PC-9 (cell line): ENCODE data around the gene PHC3. TPM values are rescaled to one million over a fixed set of nuclear protein-coding genes. Genes with fewer than 3 reads are reported as not detected.

Experiments used
- BruUV-seq: library from RNA; stranded (reverse); fragments of 400-500 nt; replicated peaks from 2 replicates; lab custom pipeline; 2021; lab: Mats Ljungman, UMichigan
- CTCF ChIA-PET: fragments of 300-600 bp; sonication (Branson Sonifier 250); formaldehyde crosslinking; loops from one replicate; lab custom pipeline; 2022; ENCODE audit warnings: antibody characterized with exemption; lab: Charles Lee
- POLR2A ChIA-PET: fragments of 300-600 bp; sonication (Branson Sonifier 250); formaldehyde crosslinking; loops from one replicate; lab custom pipeline; 2022; ENCODE audit warnings: antibody characterized with exemption; ENCODE audit not compliant: unreplicated experiment; lab: Charles Lee
- DNase-seq, 2 experiments: peaks; one replicate each; pipeline versions ENCODE4 v3.0.0 to v3.0.0-alpha.2; 2015 to 2022; ENCODE audit warnings: mixed read lengths in 1 of 2
- H2AFZ ChIP-seq: fragments of 200-600 bp; sonication (generic); 2 replicates; pipeline ENCODE4 v1.8.1; 2017; ENCODE audit warnings: antibody characterized with exemption
- H3F3A ChIP-seq: fragments of 200-600 bp; sonication (generic); 2 replicates; pipeline ENCODE4 v1.8.1; 2017; ENCODE audit warnings: antibody characterized with exemption, mild to moderate bottlenecking, low read depth; ENCODE audit not compliant: insufficient read depth
- H3K27ac ChIP-seq: fragments of 200-600 bp; sonication (generic); 2 replicates; pipeline ENCODE4 v1.6.1; 2016; ENCODE audit warnings: mixed run types
- H3K27me3 ChIP-seq: fragments of 200-600 bp; sonication (generic); 2 replicates; pipeline ENCODE4 v1.6.1; 2016; ENCODE audit warnings: low read depth, mixed run types; ENCODE audit not compliant: insufficient read depth
- H3K36me3 ChIP-seq: fragments of 200-600 bp; sonication (generic); 2 replicates; pipeline ENCODE4 v1.6.1; 2016; ENCODE audit warnings: low read depth, mixed run types
- H3K4me1 ChIP-seq: fragments of 200-600 bp; sonication (generic); replicated peaks from 2 replicates; pipeline ENCODE4 v1.6.1; 2016; ENCODE audit warnings: mixed run types; ENCODE audit not compliant: insufficient read depth
- H3K4me2 ChIP-seq: fragments of 200-600 bp; sonication (generic); 2 replicates; pipeline ENCODE4 v1.6.1; 2017; ENCODE audit warnings: mixed run types
- H3K4me3 ChIP-seq: fragments of 200-600 bp; sonication (generic); 2 replicates; pipeline ENCODE4 v1.6.1; 2016; ENCODE audit warnings: mixed run types
- H3K79me2 ChIP-seq: fragments of 200-600 bp; sonication (generic); 2 replicates; pipeline ENCODE4 v1.6.1; 2017; ENCODE audit warnings: low read depth, mixed run types
- H3K9me2 ChIP-seq: fragments of 200-600 bp; sonication (generic); 2 replicates; pipeline ENCODE4 v1.8.1; 2017; ENCODE audit warnings: mild to moderate bottlenecking; ENCODE audit not compliant: insufficient read depth
- H3K9me3 ChIP-seq: fragments of 200-600 bp; sonication (generic); 2 replicates; pipeline ENCODE4 v1.8.1; 2016; ENCODE audit warnings: low read depth; ENCODE audit not compliant: insufficient read depth
- H4K20me1 ChIP-seq: fragments of 200-600 bp; sonication (generic); 2 replicates; pipeline ENCODE4 v1.8.1; 2017; ENCODE audit not compliant: insufficient read depth
- EZH2 ChIP-seq: fragments of 200-600 bp; sonication (generic); IDR thresholded peaks from 2 replicates; pipeline ENCODE4 v1.8.0; 2017; ENCODE audit warnings: antibody characterized with exemption, low read depth
- intact Hi-C: fragments of 100-400 bp; cut with micrococcal nuclease; formaldehyde crosslinking; loops from one replicate; pipeline ENCODE4 v1.10.0; 2022; ENCODE audit not compliant: unreplicated experiment
- total RNA-seq: library from RNA; stranded (reverse); gene quantifications from 2 replicates; pipeline ENCODE4 v1.2.3, GENCODE V29; 2021
- TF ChIP-seq, protein P1 (sequence below): fragments of 200-600 bp; sonication (generic); conservative IDR thresholded peaks from 2 replicates; pipeline ENCODE4 v1.6.1; 2017; ENCODE audit warnings: mixed run types, antibody characterized with exemption, mild to moderate bottlenecking, moderate library complexity

PHC3 gene
- total RNA-seq, 1 experiment from 2014 or later, result 80.8 TPM

DNA sequence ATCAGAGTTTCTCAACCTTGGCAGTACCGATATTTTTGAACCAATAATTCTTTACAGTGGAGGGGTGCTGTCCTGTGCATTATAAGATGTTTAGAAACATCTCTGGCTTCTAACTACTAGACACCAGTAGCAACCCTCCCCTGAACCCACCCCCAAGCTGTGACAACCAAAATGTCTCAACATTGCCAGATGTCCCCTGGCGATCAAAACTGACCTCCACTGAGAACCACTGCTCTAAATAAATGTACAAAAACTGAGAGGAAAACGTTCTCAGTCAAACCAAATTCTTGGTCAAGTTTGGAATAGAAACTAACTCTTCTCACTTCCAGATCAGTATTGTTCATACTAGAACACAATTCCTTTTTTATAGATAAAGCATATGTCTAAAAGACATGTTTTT, 85.2 kb downstream of the PHC3 start:
- H3K4me1 ChIP-seq, result no peaks in the 10 kb centered on the region
- no peaks in the 10 kb centered on the region for H3K9me3 ChIP-seq
- H3K36me3 ChIP-seq, result peaks cover 76% of the 10 kb centered on the region
- no peaks in the 10 kb centered on the region for H3K9me2 ChIP-seq
- no peaks in the 10 kb centered on the region for H4K20me1 ChIP-seq
- BruUV-seq, result no TSS peak
- H3K27me3 ChIP-seq, result no peaks in the 10 kb centered on the region
- H3K79me2 ChIP-seq, result no peaks in the 10 kb centered on the region
- DNase-seq, result no peak
- no peak overlapping the region for H2AFZ ChIP-seq
- peaks cover 15% of the 10 kb centered on the region for H3F3A ChIP-seq
- H3K4me2 ChIP-seq, result no peak overlapping the region
- intact Hi-C loops, result no loop called here
- H3K4me3 ChIP-seq, result no peak overlapping the region
- ChIA-PET POLR2A (no interaction called here), CTCF (interaction anchor here (0.5 kb wide), 1 partner anchor 234 kb away, joined by 3 read pairs; no protein-coding TSS in a partner anchor)
- TF ChIP-seq, protein P1, sequence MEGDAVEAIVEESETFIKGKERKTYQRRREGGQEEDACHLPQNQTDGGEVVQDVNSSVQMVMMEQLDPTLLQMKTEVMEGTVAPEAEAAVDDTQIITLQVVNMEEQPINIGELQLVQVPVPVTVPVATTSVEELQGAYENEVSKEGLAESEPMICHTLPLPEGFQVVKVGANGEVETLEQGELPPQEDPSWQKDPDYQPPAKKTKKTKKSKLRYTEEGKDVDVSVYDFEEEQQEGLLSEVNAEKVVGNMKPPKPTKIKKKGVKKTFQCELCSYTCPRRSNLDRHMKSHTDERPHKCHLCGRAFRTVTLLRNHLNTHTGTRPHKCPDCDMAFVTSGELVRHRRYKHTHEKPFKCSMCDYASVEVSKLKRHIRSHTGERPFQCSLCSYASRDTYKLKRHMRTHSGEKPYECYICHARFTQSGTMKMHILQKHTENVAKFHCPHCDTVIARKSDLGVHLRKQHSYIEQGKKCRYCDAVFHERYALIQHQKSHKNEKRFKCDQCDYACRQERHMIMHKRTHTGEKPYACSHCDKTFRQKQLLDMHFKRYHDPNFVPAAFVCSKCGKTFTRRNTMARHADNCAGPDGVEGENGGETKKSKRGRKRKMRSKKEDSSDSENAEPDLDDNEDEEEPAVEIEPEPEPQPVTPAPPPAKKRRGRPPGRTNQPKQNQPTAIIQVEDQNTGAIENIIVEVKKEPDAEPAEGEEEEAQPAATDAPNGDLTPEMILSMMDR, result no peak
- no peak for TF ChIP-seq EZH2
- H3K27ac ChIP-seq, result no peak overlapping the region

DNA sequence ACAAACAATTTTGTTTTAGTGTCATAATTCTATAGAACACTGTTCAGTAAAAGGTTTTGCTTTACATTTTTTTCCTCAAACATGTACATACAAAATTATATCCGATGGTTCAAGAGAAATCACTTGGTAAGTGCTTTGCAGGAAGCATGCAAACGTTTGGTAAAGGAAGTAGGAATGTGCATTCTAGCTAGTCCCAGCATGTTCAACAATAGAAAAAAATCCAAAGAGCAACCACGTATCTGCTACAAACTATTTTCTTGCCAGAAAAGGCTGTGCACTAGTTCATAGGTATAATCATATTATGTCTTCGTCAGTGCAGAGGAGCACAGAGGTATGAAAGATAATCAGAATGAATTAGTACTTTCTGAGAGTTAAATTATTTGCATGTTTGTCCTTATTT, 85.8 kb downstream of the PHC3 start:
- POLR2A ChIA-PET, result no interaction called here
- H4K20me1 ChIP-seq, result no peaks in the 10 kb centered on the region
- no peaks in the 10 kb centered on the region for H3K27me3 ChIP-seq
- BruUV-seq, result no TSS peak
- no peak overlapping the region for H3K4me3 ChIP-seq
- CTCF ChIA-PET, result no interaction called here
- H3K9me2 ChIP-seq, result no peaks in the 10 kb centered on the region
- H3K9me3 ChIP-seq, result no peaks in the 10 kb centered on the region
- no peak overlapping the region for H3K27ac ChIP-seq
- DNase-seq, result no peak
- H2AFZ ChIP-seq, result no peak overlapping the region
- TF ChIP-seq EZH2, result no peak
- TF ChIP-seq, protein P1, result no peak
- H3K36me3 ChIP-seq, result peaks cover 70% of the 10 kb centered on the region
- no peaks in the 10 kb centered on the region for H3K79me2 ChIP-seq
- intact Hi-C loops, result no loop called here
- peaks cover 15% of the 10 kb centered on the region for H3F3A ChIP-seq
- no peak overlapping the region for H3K4me2 ChIP-seq
- H3K4me1 ChIP-seq, result no peaks in the 10 kb centered on the region

DNA sequence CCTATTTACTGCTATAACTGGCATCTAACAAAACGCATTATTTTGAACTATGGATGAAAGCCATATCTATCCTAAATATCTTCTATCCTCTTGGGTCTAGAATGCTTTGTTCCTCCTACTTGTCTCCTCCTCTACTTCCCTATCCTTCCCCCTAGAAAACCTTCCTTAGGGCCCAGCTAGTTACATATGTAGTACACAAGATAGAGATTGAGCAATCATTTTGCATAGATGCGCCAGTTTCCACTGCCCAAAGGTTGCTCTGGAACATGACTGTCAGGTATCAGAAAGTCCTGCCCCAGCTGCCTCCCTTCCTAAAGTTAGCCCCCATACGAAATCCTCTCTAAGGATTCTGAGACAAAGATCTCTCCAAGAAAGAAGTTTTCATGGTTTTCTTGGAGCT, 88.6 kb downstream of the PHC3 start:
- Histone ChIP-seq H3K9me3 (no peaks in the 10 kb centered on the region), H3K79me2 (no peaks in the 10 kb centered on the region), H3K9me2 (no peaks in the 10 kb centered on the region), H3F3A (peaks cover 11% of the 10 kb centered on the region), H3K27ac (no peak overlapping the region), H3K4me1 (no peaks in the 10 kb centered on the region), H3K4me2 (no peak overlapping the region), H3K36me3 (peaks cover 60% of the 10 kb centered on the region), H3K4me3 (no peak overlapping the region), H4K20me1 (no peaks in the 10 kb centered on the region), H2AFZ (no peak overlapping the region), H3K27me3 (no peaks in the 10 kb centered on the region)
- no TSS peak for BruUV-seq
- intact Hi-C loops, result loop anchor here (5.0 kb wide), 1 partner anchor 96 kb away; no protein-coding TSS in a partner anchor
- POLR2A ChIA-PET, result no interaction called here
- CTCF ChIA-PET, result no interaction called here
- DNase-seq, result no peak
- TF ChIP-seq, protein P1, result no peak
- no peak for TF ChIP-seq EZH2
